ENCODE data around the gene UBR2.

DNA sequence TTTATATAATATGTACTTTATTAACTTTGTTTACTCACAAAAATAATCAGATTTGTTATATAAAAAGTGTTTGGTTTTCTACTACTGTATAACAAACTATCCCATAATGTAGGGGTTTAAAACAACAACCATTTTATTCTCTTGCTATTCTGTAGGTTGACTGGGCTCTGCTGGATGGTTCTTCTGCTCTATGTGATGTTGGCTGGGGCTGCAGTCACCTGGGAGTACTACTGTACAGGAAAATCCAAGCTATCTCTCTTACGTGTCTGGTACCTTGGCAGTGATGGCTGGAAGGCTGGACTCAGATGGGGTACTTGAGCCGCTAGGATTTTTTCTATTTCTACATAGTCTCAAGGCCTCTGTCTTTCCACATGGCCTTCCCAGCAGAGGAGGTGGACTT is 44.0 kb upstream of the UBR2 start:
- TF ChIP-seq POLR2A (IDR thresholded peaks at IDR 0.05) = no peak
- TF ChIP-seq, protein P1, sequence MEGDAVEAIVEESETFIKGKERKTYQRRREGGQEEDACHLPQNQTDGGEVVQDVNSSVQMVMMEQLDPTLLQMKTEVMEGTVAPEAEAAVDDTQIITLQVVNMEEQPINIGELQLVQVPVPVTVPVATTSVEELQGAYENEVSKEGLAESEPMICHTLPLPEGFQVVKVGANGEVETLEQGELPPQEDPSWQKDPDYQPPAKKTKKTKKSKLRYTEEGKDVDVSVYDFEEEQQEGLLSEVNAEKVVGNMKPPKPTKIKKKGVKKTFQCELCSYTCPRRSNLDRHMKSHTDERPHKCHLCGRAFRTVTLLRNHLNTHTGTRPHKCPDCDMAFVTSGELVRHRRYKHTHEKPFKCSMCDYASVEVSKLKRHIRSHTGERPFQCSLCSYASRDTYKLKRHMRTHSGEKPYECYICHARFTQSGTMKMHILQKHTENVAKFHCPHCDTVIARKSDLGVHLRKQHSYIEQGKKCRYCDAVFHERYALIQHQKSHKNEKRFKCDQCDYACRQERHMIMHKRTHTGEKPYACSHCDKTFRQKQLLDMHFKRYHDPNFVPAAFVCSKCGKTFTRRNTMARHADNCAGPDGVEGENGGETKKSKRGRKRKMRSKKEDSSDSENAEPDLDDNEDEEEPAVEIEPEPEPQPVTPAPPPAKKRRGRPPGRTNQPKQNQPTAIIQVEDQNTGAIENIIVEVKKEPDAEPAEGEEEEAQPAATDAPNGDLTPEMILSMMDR (IDR thresholded peaks at IDR 0.05) = no peak

Measured in adrenal gland (tissue), 5 donors.